Lung (tissue), 12 donors: ENCODE measurements around the gene SLC25A21. TPM values are rescaled to one million over a fixed set of nuclear protein-coding genes. Genes with fewer than 3 reads are reported as not detected.

ENCODE experiments used
- ATAC-seq: fragments of 200-7000 bp; cut with Tn5 transposase; one replicate; pipeline ENCODE4 v1.9.1; 2020; ENCODE audit warnings: moderate number of reproducible peaks; ENCODE audit not compliant: insufficient read depth, low FRiP score
- DNase-seq, 3 donors: peaks; one replicate each; pipeline ENCODE4 v3.0.0-alpha.2; 2013 to 2017
- H3K27ac ChIP-seq, 2 donors: one replicate each; pipeline ENCODE4 v1.5.1; 2013; ENCODE audit warnings: mild to moderate bottlenecking in 2 of 2, moderate library complexity in 2 of 2, control low read depth in 1 of 2, inconsistent platforms in 1 of 2, low read depth in 1 of 2, low read length in 1 of 2
- H3K27me3 ChIP-seq, 3 donors: one replicate each; pipeline ENCODE4 v1.5.1; 2013; ENCODE audit warnings: low read length in 2 of 3; ENCODE audit not compliant: control insufficient read depth in 3 of 3, insufficient read depth in 3 of 3
- H3K36me3 ChIP-seq, 4 donors: one replicate each; pipeline ENCODE4 v1.5.1; 2013; ENCODE audit warnings: low read length in 4 of 4, mild to moderate bottlenecking in 1 of 4, moderate library complexity in 1 of 4; ENCODE audit not compliant: control insufficient read depth in 4 of 4, insufficient read depth in 4 of 4
- H3K4me1 ChIP-seq, 5 donors: one replicate each; pipeline ENCODE4 v1.5.1; 2013; ENCODE audit warnings: low read length in 5 of 5, mild to moderate bottlenecking in 2 of 5, moderate library complexity in 1 of 5; ENCODE audit not compliant: control insufficient read depth in 5 of 5, insufficient read depth in 5 of 5
- H3K4me3 ChIP-seq: one replicate; pipeline ENCODE4 v1.5.1; 2013; ENCODE audit warnings: mild to moderate bottlenecking, control low read depth, moderate library complexity
- H3K9ac ChIP-seq, 2 donors: one replicate each; pipeline ENCODE4 v1.5.1; 2013; ENCODE audit warnings: low read length in 2 of 2, control low read depth in 1 of 2; ENCODE audit not compliant: insufficient read depth in 1 of 2
- H3K9me3 ChIP-seq, 4 donors: one replicate each; pipeline ENCODE4 v1.5.1; 2013; ENCODE audit warnings: low read length in 3 of 4, mild to moderate bottlenecking in 1 of 4, moderate library complexity in 1 of 4; ENCODE audit not compliant: control insufficient read depth in 4 of 4, insufficient read depth in 3 of 4
- WGBS, 2 donors: extraction: QIAGEN DNeasy Blood & Tissue Kit; methylation state at CpG; one replicate each; pipeline ENCODE4 v1.1.7; 2013; 5-methylcytosine and 5-hydroxymethylcytosine counted together
- polyA plus RNA-seq, 2 donors: library from polyadenylated mRNA; stranded (reverse); fragments of 200-250 nt; gene quantifications; one replicate each; pipeline ENCODE4 v1.2.1, GENCODE V29; 2013
- total RNA-seq, 2 donors: library from RNA; depleted of rRNA in 1 of 2; stranded (reverse); fragments of >200 nt in 1 of 2; gene quantifications; one replicate each; pipeline ENCODE4 v1.2.1, GENCODE V29; 2014 to 2021
- TF ChIP-seq, protein P1 (sequence below): IDR thresholded peaks from 2 replicates; pipeline ENCODE4 v1.5.1; 2012; ENCODE audit warnings: mild to moderate bottlenecking; ENCODE audit errors: control extremely low read depth, extremely low read depth
- donor health status: control.
- donor health status: control.
- donor health status: Bipolar disorder and iron deficiency.
- donor health status: healthy.
- donor health status: DM: yes; HTN: yes; CAD: no.

SLC25A21 gene
- total and polyA plus RNA-seq, 4 donors = 0.23 to 2.6 (median 0.42) TPM

DNA sequence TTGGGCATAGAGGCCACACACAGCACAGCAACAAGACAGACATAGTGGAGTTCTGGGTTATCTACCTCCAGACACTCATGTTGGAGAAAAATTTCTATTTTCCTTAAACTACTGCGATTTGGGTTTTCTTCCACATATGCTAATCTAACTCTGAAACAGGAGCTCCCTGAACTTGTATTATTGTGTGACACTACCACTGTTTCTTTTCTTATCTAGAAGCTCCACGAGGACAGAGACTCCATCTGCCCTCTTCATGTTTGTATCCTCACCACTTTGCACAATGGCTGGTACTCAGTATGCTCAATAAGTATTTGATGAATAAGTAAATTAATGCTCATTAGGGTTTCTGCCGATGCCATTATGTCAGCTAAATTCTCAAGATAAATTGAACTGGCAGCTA lies 292.1 kb downstream of the SLC25A21 start:
- H3K27me3 ChIP-seq = peaks cover 0 to 11% (median 3%) of the 10 kb centered on the region in 3 donors
- WGBS, 2 donors = 45 to 65% methylated on average over 3 of the region's 3 CpGs
- peaks cover 0 to 4% (median 0%) of the 10 kb centered on the region in 4 donors for H3K9me3 ChIP-seq
- DNase-seq (no peak), ATAC-seq (no peak)
- no peak overlapping the region for H3K4me3 ChIP-seq
- H3K4me1 ChIP-seq = no peaks in the 10 kb centered on the region
- TF ChIP-seq, protein P1, sequence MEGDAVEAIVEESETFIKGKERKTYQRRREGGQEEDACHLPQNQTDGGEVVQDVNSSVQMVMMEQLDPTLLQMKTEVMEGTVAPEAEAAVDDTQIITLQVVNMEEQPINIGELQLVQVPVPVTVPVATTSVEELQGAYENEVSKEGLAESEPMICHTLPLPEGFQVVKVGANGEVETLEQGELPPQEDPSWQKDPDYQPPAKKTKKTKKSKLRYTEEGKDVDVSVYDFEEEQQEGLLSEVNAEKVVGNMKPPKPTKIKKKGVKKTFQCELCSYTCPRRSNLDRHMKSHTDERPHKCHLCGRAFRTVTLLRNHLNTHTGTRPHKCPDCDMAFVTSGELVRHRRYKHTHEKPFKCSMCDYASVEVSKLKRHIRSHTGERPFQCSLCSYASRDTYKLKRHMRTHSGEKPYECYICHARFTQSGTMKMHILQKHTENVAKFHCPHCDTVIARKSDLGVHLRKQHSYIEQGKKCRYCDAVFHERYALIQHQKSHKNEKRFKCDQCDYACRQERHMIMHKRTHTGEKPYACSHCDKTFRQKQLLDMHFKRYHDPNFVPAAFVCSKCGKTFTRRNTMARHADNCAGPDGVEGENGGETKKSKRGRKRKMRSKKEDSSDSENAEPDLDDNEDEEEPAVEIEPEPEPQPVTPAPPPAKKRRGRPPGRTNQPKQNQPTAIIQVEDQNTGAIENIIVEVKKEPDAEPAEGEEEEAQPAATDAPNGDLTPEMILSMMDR = no peak
- H3K9ac ChIP-seq = no peak overlapping the region
- H3K27ac ChIP-seq = no peak overlapping the region
- H3K36me3 ChIP-seq = no peaks in the 10 kb centered on the region

DNA sequence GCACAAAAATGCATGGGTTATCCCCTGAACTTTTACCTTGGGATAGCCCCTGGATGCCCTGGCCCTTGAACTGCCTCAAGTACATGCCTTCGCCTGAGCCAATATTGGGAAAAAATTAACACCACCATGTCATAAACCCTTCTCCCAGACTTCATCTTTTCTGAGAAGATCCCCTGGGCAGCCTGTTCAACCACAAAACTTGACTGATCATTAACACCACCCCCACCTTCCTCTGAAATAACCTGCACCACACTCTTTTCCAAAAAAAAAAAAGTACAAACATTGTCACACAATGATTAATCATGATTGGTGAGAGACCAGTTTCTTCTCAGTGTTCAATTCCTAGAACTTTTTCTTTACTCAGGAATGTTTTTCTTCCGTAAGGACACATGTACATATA lies 292.8 kb downstream of the SLC25A21 start:
- TF ChIP-seq, protein P1 = no peak
- H3K36me3 ChIP-seq = no peaks in the 10 kb centered on the region
- peaks cover 0 to 11% (median 3%) of the 10 kb centered on the region in 3 donors for H3K27me3 ChIP-seq
- 74 to 92% methylated on average over 2 of the region's 2 CpGs for WGBS, 2 donors
- H3K9ac ChIP-seq = no peak overlapping the region
- DNase-seq = no peak
- no peaks in the 10 kb centered on the region for H3K4me1 ChIP-seq
- no peak overlapping the region for H3K4me3 ChIP-seq
- no peak for ATAC-seq
- no peak overlapping the region for H3K27ac ChIP-seq
- H3K9me3 ChIP-seq = no peaks in the 10 kb centered on the region

DNA sequence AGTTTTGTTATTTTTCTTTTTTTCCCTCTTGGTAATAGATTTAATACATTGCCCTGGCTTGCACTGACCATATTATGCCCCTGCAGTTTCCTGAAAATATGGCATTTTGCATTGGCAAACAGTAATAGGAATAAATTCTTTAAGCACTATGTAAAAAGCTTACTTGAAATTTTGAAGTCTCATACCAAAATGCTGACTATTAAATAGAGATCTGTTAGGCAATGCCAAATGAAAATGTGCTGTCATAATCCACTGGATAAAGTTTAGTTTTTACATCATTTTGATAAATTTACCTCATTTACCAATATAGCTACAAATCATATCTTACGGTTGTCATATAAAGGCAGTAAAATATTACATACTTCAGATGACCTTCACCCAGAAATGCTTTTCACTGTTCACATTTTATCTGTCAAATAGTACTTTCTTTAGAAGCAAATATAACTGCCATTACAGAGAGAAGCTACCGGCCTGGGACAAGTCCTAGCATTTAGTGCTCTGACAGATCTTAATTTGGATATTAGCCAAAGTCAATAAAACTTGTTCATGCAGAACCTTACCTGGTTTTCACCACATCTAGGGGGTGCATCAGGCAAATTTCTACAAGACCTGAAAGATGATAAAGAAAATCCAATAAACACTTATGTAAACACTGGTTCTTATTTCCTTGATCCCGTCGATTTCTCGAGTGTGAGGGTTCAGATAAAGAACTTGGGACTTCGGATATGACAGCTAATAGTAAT lies 297.8 kb downstream of the SLC25A21 start:
- Histone ChIP-seq H3K4me1 (no peaks in the 10 kb centered on the region), H3K36me3 (no peaks in the 10 kb centered on the region), H3K9ac (no peak overlapping the region), H3K9me3 (no peaks in the 10 kb centered on the region), H3K27me3 (peaks cover 0 to 6% (median 3%) of the 10 kb centered on the region in 3 donors), H3K27ac (no peak overlapping the region), H3K4me3 (no peak overlapping the region)
- TF ChIP-seq, protein P1 = no peak
- 57 to 69% methylated on average over 6 of the region's 6 CpGs for WGBS, 2 donors
- no peak for ATAC-seq
- no peak for DNase-seq

DNA sequence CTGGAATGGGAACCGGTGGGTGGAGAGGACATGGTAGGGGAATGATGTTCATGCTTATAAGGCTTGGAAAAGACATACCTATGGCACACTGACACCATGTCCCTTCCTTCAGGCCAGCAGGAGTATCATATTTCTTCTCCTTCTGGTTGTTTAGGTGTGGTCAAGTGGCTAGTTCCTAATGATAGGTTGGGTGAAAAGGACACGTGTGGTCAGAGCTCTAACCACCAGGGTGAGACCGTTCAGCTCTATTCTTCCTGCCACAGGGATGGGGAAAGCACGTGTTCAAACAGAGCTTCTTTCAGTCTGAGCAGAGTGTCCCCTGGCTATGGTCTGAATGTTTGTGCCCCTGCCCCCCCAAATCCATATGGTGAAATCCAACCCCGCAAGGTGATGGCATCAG lies 301.6 kb downstream of the SLC25A21 start:
- DNase-seq (no peak), ATAC-seq (no peak)
- 66 to 74% methylated on average over 5 of the region's 5 CpGs for WGBS, 2 donors
- H3K9me3 ChIP-seq = no peaks in the 10 kb centered on the region
- H3K9ac ChIP-seq = no peak overlapping the region
- TF ChIP-seq, protein P1 = no peak
- no peak overlapping the region for H3K4me3 ChIP-seq
- H3K27ac ChIP-seq = no peak overlapping the region
- no peaks in the 10 kb centered on the region for H3K36me3 ChIP-seq
- peaks cover 0 to 5% (median 0%) of the 10 kb centered on the region in 3 donors for H3K27me3 ChIP-seq
- H3K4me1 ChIP-seq = no peaks in the 10 kb centered on the region
